Stimulated activated naive CD8-positive, alpha-beta T cell treated with anti-CD3 and anti-CD28 coated beads, Interleukin-15, Interleukin-2, amounts not matched to agents 100 ng/mL and 50 ng/mL, for 24 hours (primary cell): ENCODE results near the gene UBE2E2.

Experiments
- H3K27ac Mint-ChIP-seq: one replicate; pipeline ENCODE4 v1.8.0; 2021; ENCODE audit warnings: mild to moderate bottlenecking, mixed read lengths
- H3K27me3 Mint-ChIP-seq: one replicate; pipeline ENCODE4 v1.8.0; 2021; ENCODE audit warnings: mixed read lengths
- H3K36me3 Mint-ChIP-seq: one replicate; pipeline ENCODE4 v1.8.0; 2021; ENCODE audit warnings: low read depth, mixed read lengths
- H3K4me1 Mint-ChIP-seq: one replicate; pipeline ENCODE4 v1.8.0; 2021; ENCODE audit warnings: low read depth, mixed read lengths
- H3K4me3 Mint-ChIP-seq: one replicate; pipeline ENCODE4 v1.8.0; 2021; ENCODE audit warnings: mild to moderate bottlenecking, mixed read lengths
- H3K9me3 Mint-ChIP-seq: one replicate; pipeline ENCODE4 v1.8.0; 2021; ENCODE audit warnings: mixed read lengths

The UBE2E2 gene

DNA sequence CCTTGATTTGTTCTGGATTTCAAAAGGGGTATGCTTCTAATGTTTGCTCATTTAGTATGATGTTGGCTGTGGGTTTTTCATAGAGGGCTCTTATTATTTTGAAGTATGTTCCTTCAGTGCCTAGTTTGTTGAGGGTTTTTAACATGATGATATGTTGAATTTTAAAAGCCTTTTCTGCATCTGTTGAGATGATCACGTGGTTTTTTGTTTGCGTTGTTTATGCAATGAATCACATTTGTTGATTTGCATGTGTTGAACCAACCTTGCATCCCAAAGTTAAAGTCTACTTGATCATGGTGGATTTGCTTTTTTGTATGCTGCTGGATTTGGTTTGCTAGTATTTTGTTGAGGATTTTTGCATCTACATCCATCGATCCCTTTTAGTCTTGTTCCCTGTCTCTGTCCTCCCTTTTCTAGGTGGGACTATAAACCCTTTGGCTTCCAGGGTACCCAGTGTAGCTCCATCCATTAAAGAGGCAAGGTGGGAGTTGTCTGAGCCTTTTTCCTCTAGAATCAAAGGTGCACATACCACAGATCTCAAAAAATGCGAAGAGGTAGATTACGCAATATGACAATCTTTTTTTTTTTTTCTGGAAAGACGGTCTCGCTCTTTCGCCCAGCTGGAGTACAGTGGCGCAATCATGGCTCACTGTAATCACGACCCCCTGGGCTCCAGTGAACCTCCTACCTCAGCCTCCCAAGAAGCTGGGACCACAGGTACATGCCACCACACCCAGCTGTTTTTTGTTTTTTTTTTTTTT is 381.0 kb downstream of the UBE2E2 start:
- H3K27ac Mint-ChIP-seq, result no peak overlapping the region
- H3K27me3 Mint-ChIP-seq, result no peaks in the 10 kb centered on the region
- H3K4me1 Mint-ChIP-seq, result no peaks in the 10 kb centered on the region
- H3K36me3 Mint-ChIP-seq, result no peaks in the 10 kb centered on the region
- no peak overlapping the region for H3K4me3 Mint-ChIP-seq
- peaks cover 9% of the 10 kb centered on the region for H3K9me3 Mint-ChIP-seq

DNA sequence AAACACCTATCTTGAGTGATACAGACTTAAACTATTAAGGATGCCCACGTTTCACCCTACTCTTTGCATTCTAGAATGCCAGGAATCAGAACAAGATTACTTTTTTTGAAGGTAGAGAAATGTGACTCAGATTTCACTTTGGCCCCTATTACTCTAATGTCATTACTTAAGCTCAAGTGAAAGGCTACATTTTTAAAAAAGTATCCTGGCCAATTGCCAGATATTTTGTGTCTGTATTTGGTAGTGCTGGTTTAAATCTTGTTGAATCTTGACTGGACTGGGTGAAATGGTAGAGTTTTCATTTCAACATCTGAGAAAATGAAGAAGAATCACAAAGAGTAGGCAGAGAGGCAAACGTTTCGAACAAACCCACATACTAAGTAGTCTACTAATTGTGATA is 384.4 kb downstream of the UBE2E2 start:
- Mint-ChIP-seq H3K27me3 (no peaks in the 10 kb centered on the region), H3K27ac (no peak overlapping the region), H3K9me3 (peaks cover 9% of the 10 kb centered on the region), H3K4me1 (no peaks in the 10 kb centered on the region), H3K36me3 (peaks cover 4% of the 10 kb centered on the region), H3K4me3 (no peak overlapping the region)

DNA sequence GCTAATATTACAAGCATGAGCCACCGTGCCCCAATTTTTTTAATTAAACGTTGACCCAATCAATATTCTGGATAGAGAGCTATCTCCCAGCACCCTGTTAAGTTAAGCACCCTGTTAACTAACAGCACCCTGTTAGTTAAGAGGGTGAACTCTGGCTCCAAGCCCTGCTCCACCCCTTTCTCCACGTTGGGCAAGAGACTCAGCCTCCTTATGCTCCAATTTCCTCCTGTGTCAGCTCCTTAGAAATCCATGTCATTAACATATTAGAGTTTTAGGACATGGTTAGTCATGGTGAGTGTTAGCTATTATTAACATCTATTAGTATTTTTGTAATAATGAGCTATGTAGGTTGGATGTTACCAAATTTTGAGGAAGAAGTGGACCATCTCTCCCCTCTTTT is 385.4 kb downstream of the UBE2E2 start:
- peaks cover 4% of the 10 kb centered on the region for H3K36me3 Mint-ChIP-seq
- no peak overlapping the region for H3K27ac Mint-ChIP-seq
- no peaks in the 10 kb centered on the region for H3K4me1 Mint-ChIP-seq
- H3K27me3 Mint-ChIP-seq, result no peaks in the 10 kb centered on the region
- H3K9me3 Mint-ChIP-seq, result peaks cover under 1% of the 10 kb centered on the region
- no peak overlapping the region for H3K4me3 Mint-ChIP-seq

GRCh38 chr3:23589602-23590001 is 386.5 kb downstream of the UBE2E2 start:
- no peak overlapping the region for H3K27ac Mint-ChIP-seq
- H3K9me3 Mint-ChIP-seq, result no peaks in the 10 kb centered on the region
- no peak overlapping the region for H3K4me3 Mint-ChIP-seq
- no peaks in the 10 kb centered on the region for H3K27me3 Mint-ChIP-seq
- H3K4me1 Mint-ChIP-seq, result no peaks in the 10 kb centered on the region
- H3K36me3 Mint-ChIP-seq, result peaks cover 6% of the 10 kb centered on the region

- H3K9me3 Mint-ChIP-seq, result no peaks in the 10 kb centered on the region
- H3K27me3 Mint-ChIP-seq, result no peaks in the 10 kb centered on the region
- no peak overlapping the region for H3K27ac Mint-ChIP-seq
These were observed 387.5 kb downstream of the UBE2E2 start for GRCh38 chr3:23590424-23591273.

DNA sequence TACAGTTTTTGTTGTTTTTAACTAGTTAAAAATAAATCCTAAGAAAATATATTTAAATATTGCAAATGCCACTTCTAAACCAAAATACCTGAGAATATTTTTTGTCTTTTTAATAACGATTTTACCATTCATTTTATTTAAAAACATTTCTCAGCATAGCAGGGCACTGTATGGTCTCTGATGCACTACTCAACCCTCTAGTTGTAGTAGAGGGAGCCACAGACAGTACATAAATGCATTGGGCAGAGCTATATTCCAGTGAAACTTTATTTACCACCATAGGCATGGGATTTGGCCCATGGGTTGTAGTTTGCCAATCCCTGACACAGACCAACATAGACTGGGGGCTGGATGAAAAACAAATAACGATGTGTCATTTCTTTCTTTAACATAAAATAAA is 388.2 kb downstream of the UBE2E2 start:
- Mint-ChIP-seq H3K36me3 (peaks cover 16% of the 10 kb centered on the region), H3K27me3 (no peaks in the 10 kb centered on the region), H3K4me3 (no peak overlapping the region), H3K9me3 (peaks cover 3% of the 10 kb centered on the region), H3K4me1 (no peaks in the 10 kb centered on the region), H3K27ac (no peak overlapping the region)

More at GRCh38 chr3:23590424-23591273, 387.5 kb downstream of the UBE2E2 start:
- no peaks in the 10 kb centered on the region for H3K4me1 Mint-ChIP-seq
- H3K4me3 Mint-ChIP-seq, result no peak overlapping the region
- peaks cover 12% of the 10 kb centered on the region for H3K36me3 Mint-ChIP-seq

- no peaks in the 10 kb centered on the region for H3K4me1 Mint-ChIP-seq
- H3K36me3 Mint-ChIP-seq, result peaks cover 21% of the 10 kb centered on the region
- no peaks in the 10 kb centered on the region for H3K27me3 Mint-ChIP-seq
- no peak overlapping the region for H3K4me3 Mint-ChIP-seq
- peaks cover 8% of the 10 kb centered on the region for H3K9me3 Mint-ChIP-seq
- H3K27ac Mint-ChIP-seq, result no peak overlapping the region
These were observed 390.1 kb downstream of the UBE2E2 start for GRCh38 chr3:23592961-23593931.

GRCh38 chr3:23594066-23594465 is 390.9 kb downstream of the UBE2E2 start:
- no peak overlapping the region for H3K4me3 Mint-ChIP-seq
- H3K9me3 Mint-ChIP-seq, result peaks cover 8% of the 10 kb centered on the region
- H3K36me3 Mint-ChIP-seq, result peaks cover 21% of the 10 kb centered on the region
- H3K4me1 Mint-ChIP-seq, result no peaks in the 10 kb centered on the region
- no peaks in the 10 kb centered on the region for H3K27me3 Mint-ChIP-seq
- no peak overlapping the region for H3K27ac Mint-ChIP-seq

DNA sequence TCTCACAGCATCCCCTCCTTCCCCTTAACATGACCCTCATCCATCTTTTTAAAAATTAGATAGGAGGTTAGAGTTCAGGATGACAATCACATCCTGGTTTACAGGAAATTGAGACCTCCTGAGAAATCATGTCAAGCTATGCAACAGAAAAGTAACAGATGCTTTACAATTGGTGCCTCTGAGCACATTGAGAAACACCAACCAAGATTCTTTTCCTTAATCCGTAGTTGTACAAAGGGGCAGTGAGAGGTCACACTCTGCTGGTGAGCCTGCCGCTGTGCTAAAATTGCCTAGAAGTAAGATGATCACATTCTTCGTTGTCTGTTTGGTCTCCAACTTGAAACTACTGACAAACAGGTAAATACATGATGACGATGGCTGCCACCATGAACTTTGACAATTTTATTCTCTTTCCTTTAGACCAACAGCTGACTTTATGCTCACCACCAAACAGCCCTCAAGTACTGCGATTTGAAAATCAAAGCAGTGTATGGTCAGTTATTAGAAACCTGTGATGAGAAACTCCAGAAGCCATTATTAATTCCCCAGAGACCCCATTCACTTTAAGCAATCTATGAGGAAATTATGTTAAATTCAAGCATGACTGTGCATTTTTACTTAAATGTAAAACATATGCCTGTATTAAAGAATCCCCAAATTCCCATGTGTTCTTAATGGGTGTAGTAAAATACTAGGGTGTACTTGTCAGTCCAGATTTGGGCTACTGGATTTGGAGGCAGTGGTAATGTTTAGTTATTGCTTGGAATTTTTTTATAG is 392.0 kb downstream of the UBE2E2 start:
- Mint-ChIP-seq H3K4me1 (no peaks in the 10 kb centered on the region), H3K4me3 (no peak overlapping the region), H3K27ac (no peak overlapping the region), H3K27me3 (no peaks in the 10 kb centered on the region), H3K9me3 (peaks cover 8% of the 10 kb centered on the region), H3K36me3 (peaks cover 17% of the 10 kb centered on the region)

- Mint-ChIP-seq H3K27me3 (no peaks in the 10 kb centered on the region), H3K4me3 (no peak overlapping the region), H3K9me3 (peaks cover 8% of the 10 kb centered on the region), H3K27ac (no peak overlapping the region), H3K36me3 (peaks cover 17% of the 10 kb centered on the region), H3K4me1 (no peaks in the 10 kb centered on the region)
These were observed 392.7 kb downstream of the UBE2E2 start for GRCh38 chr3:23595851-23596250.

GRCh38 chr3:23600167-23600871 is 397.2 kb downstream of the UBE2E2 start:
- H3K4me3 Mint-ChIP-seq, result no peak overlapping the region
- H3K9me3 Mint-ChIP-seq, result peaks cover 8% of the 10 kb centered on the region
- H3K27ac Mint-ChIP-seq, result no peak overlapping the region
- H3K27me3 Mint-ChIP-seq, result no peaks in the 10 kb centered on the region
- H3K36me3 Mint-ChIP-seq, result peaks cover 9% of the 10 kb centered on the region
- H3K4me1 Mint-ChIP-seq, result no peaks in the 10 kb centered on the region

DNA sequence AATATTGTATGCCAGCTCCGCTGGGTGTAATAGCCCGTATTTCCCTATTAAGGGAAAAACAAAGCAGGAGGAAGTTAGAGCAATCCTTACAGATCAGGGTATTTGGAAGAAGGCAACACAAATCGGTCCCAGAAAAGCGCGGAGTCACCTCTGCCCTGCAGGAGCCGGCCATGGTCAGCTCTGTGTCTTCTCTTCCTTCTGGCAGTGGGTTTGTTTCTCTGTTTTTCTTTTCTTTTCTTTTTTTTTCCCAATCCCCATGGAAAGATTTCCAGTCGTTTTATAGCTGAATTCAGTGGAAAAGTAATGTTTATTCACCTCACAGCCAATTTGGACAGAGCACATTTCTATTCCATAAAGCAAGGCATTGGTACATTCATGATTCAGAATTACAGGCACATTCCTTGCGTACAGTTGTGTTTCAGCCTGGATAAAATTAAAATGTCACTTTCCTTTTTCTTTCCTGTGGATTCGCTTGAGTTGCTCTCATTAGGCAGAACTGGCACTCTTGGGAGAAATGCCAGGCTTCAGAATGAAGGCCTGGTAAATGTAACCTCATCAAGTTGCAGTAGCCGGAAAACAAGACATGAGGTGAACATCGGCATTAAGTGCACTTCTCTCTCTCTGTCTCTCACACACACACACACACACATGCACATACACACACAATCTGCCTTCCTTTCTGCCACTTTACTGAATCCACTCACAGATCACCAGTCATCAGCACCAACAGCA is 398.1 kb downstream of the UBE2E2 start:
- Mint-ChIP-seq H3K36me3 (peaks cover 6% of the 10 kb centered on the region), H3K4me1 (no peaks in the 10 kb centered on the region), H3K9me3 (peaks cover 6% of the 10 kb centered on the region), H3K27ac (no peak overlapping the region), H3K4me3 (no peak overlapping the region), H3K27me3 (no peaks in the 10 kb centered on the region)

DNA sequence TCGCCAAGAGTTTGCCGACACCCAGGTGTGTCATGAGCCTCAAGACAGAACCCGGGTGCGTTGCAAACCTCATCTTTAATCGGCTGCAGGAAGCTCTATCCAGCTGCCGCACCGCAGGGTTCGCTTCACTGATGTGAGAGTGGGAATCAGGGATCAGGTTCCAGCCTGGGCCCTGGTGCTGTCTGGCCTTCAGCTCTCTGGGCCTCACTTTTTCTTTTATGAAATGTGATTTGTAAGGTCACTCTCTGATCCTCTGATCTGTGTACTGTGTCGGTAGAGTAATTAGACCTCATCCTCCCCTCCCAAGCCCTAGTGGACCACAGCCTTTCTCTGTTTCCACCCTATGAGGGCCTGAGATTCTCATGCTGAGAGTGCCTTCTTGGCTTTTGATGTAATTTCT is 399.8 kb downstream of the UBE2E2 start:
- Mint-ChIP-seq H3K27me3 (no peaks in the 10 kb centered on the region), H3K9me3 (no peaks in the 10 kb centered on the region), H3K4me3 (no peak overlapping the region), H3K27ac (no peak overlapping the region), H3K4me1 (no peaks in the 10 kb centered on the region), H3K36me3 (no peaks in the 10 kb centered on the region)
